ENCODE data around the gene TPPP.
A peak's percentile ranks its signal among the peaks of the same experiment; 100 is the strongest.
"Not testable (repeated sequence)": the region's sequence is repeated elsewhere in the genome, so short reads cannot be mapped to it uniquely, and the experiment has no call there.

The TPPP gene

DNA sequence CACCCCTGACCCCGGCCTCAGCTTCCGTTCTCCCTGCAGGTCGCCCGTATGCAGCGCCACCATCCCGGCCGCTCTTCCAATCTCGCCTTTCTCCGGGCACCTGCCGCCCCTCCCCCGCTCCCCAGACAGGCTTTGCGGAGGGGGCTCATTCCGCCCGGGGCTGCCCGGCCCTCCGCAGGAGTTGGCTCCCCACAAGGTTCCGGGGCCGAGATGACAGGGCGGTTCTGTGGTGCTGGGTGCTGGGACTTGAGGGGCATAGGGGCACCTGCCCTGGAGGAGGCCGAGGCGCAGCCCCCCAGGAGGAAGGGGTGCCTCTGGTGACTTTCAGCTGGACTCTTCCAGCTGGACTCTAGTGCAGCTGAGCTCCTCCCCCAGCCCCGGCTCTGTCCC, 885 bp upstream of the TPPP start:
- not testable (repeated sequence) for DNase-seq (ENCODE audit: low read depth in 1 of 2, low spot score in 1 of 2)

DNA sequence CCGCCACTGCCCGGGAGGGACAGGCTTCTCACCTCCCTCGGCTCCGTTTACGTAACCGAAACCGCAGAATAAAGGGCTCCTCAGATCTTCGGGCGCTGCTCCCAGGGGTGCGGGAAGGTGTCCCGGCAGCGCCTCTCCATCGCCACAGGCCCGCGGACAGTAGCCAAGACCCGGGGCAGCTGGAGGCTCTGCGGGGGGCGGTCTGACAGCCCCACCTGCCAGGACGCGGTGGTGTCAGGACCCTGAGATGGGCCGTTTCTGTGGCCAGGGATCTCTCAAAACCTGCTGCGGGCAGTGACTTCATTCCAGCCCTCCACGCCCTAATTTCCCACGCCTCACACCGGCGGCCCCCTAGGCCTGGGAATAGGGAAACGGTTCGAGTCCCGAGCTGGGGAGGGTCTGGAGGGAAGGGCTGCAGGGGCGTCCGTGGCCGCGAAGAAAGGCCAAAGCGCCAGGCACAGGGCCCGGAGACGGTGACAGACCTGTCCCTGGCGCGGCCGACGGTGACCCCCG, 567 bp downstream of the TPPP start:
- not testable (repeated sequence) for DNase-seq (ENCODE audit: low read depth in 1 of 2, low spot score in 1 of 2)

DNA sequence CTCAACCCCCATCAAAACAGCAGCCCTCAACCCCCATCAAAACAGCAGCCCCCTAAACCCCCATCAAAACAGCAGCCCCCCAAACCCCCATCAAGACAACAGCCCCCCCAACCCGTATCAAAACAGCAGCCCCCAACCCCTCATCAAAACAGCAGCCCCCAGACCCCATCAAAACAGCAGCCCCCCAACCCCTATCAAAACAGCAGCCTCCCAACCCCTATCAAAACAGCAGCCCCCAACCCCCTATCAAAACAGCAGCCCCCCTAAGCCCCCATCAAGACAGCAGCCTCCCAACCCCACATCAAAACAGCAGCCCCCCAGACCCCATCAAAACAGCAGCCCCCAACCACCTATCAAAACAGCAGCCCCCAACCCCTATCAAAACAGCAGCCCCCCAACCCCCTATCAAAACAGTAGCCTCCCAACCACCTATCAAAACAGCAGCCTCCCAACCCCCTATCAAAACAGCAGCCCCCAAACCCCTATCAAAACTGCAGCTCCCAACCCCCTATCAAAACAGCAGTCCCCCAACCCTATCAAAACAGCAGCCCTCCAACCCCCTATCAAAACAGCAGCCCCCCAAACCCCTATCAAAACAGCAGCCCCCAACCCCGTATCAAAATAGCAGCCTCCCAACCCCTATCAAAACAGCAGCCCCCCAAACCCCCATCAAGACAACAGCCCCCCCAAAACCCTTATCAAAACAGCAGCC, 1.2 kb downstream of the TPPP start:
- no peak for DNase-seq (ENCODE audit: low read depth in 1 of 2, low spot score in 1 of 2)

DNA sequence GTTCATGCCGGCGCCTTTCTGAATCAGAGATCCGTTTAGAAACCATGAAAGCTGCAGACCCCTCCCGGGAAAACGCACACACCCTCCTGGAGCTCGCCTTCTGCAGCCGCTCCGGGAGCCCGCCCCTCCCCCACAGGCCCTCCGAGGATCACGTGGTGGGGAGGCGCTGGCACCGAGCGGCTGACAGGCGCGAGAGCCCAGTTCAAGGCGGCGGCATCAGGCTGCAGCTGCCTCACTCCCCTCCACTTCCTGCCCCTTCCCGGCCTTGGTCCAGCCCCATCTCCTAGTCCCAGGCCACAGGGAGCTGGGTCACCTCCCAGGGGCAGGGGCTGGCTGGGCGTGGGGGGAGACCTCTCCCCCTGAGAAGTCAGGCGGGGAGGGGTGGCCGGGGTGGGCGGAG, 2.1 kb downstream of the TPPP start:
- DNase-seq (ENCODE audit: low read depth in 1 of 2, low spot score in 1 of 2) = not testable (repeated sequence)

DNA sequence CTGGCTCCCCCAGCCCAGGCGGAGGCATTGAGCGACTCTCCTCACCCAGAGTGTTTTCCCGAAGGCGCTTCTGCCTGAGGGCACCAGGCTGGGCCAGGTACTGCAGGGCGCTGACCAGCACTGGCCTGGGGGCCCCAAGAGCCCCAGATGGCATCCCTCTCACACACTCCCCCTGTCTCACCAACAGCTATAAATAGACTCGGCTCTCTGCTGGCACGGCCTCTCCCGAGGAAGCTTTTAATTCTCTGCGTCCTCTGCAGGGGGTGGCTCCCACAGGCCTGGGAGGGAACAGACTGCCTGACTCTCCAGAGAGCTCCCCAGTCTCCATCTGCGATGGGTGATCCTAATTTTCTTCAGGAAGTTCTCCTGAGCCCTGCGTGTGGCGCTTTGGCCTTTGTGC, 2.9 kb downstream of the TPPP start:
- not testable (repeated sequence) for DNase-seq (ENCODE audit: low read depth in 1 of 2, low spot score in 1 of 2)

DNA sequence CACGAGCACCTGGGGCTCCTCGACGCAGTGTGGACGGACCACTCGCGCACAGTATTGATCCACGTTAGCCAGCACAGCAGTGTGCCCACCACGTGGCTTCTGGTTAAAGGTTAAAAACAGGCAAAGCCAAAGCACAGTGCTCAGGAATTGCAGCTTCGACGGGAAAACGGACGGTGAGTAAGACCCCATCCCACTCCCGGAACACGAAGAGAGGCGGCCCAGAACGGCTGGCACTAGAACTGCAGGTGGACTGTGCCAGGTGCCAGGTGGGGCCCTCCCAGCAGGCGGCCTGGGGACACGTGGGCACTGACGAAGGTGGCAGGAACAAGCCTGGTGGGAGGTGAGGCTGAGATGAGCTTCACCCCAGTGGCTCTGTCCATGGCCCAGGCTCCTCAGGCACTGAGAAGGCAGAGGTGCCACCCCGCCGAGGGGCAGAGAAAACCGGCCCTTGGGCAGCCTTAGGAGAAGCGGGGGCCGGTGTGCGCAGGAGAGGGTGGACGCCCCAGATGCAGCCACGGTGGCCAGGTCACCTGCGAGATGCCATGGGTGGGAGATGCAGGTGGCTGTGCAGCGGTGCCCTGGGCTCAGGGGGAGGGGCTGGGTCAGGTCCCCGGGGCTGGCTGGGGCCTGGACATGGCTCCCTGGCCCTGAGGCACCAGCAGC, 4.7 kb downstream of the TPPP start:
- DNase-seq (ENCODE audit: low read depth in 1 of 2, low spot score in 1 of 2) = not testable (repeated sequence)

DNA sequence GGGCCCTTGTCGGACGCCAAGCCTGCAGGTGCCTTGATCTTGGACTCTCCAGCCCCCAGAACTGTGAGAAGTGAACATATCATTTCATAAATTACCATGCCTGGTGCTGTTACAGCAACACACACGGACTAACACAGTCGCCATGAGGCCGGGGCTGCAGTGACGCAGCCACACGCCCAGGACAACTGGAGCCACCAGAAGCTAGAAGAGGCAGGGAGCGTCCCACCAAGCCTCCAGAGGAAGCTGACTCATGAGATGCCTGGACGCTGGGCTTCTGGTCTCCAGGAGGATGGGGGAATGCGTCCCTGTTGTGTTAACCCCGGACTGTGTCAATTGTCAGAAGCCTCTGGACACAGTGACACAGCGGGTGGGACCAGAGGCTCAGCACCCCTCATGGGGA, 6.2 kb downstream of the TPPP start:
- DNase-seq (ENCODE audit: low read depth in 1 of 2, low spot score in 1 of 2) = not testable (repeated sequence)

DNA sequence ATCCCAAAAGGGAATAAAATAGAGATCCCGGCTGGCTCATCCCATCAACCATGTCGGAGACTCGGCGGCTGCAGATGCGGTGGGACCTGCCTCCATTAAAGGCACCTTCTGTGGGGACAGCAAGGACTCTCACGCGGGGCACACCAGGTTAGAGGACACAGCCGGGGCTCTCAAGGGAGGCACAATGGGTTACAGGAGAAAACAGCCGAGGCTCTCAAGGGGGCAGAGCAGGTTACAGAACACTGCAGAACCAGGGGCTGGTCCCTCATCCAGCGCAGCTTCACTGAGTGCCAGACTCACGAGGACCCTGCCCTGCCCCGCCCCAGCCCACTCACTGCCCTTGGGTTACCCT, 7.0 kb downstream of the TPPP start:
- peak in 1 of 2 donors; percentile 1 for DNase-seq (ENCODE audit: low read depth in 1 of 2, low spot score in 1 of 2)

DNA sequence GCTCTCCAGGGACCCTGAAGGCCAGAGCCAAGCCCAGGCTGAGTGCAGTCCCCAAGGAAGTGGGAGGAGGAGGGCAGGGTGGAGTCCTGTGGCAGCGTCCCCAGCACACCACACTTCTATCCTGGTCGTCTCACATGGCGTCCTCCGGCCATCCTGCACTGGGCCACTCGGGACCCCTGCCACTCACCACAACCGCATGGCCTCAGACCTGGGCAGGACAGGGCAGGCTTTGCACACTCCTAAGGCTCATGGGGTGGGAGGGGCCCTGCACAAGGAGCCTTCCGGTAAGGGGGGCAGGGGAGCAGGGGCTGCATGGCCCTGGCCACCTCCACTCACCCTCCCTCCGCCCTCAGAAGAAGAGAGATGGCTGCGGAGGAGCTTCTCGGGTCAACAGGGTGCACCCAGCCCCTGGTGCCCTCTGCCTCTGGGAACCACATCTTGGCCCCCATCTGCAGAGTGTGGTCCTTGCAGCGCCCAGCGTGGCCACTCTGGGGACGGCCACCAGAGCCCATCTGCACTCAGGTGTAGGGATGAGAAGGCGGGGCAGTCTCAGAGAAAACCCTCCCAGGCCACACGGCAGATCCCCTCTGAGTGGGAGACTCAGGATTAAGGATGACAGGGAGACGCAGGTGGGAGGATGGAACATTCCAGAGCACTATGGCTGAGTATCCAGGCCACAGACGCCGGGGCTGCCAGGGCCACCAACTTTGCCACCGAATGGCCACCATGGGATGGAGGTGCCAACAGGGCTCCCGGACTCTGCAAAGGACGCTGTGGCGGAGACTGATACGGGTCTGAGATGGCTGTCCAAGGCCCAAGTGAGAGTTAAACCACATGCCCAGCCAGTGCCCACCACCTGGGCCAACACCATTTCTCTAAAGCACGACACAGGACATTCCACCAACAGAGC, 7.6 kb downstream of the TPPP start:
- DNase-seq (ENCODE audit: low read depth in 1 of 2, low spot score in 1 of 2) = no peak

DNA sequence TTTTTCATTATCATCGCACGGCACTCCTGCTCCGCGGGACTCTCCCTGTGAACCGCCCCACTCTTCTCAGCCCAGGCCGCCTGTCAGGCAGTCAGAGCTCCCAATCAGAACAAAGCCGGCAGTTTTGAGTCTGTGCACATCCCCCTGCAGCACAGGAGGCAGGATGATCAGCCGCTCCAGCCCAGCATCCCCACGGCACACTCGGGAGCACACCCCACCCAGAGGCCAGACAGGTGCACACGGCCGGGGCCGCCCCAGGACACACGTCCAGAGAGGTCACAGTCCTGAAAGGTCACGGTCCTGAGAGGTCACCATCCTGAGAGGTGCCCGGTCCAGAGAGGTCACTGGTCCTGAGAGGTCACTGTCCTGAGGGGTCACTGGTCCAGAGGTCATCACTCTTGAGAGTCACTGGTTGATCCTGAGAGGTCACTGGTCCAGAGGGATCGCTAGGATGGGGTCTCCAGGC, 8.4 kb downstream of the TPPP start:
- no peak for DNase-seq (ENCODE audit: low read depth in 1 of 2, low spot score in 1 of 2)

DNA sequence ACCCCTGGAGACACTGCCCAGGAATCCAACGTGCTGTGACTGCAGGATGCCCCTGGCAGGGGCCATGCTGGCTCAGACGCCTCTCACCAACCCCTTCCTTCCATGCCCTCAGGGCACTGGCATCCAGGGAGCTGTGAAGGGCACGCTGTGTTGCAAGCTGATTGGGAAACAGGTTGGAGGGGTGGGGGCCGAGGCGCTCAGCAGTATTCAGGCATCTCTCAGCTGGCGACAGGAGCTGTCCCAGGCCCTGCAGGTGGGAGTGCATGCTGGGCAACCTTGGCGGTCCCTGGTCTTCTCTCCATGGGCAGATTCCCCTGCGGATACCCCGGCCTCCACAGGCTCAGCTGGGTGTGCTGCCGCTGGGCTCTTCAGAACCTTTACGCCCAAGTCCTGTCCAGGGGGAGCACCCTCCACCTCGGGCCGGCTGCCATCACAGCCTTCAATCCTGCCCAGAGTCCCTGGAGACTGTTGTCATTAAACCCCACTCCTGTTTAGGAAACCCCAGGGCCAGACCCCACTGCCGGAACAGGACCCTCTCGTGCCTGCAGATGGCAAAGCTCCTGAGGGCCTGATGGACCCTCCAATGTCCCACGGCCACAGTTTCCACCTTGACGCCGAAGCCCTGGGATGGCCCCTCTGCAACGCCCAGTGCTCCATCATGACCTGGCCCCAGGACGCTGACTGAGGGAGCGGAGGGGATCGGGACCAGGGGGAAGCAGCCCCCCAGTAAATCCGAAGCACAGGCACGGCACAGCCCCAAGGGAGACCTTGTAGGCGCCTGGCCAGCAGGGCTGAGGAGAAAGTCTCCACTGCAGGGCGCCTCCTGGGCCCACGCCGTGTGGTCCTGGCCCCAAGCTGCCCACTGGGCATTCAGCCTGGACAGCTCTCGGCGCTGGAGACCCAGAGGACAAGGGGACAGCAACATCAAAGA, 9.3 kb downstream of the TPPP start:
- DNase-seq (ENCODE audit: low read depth in 1 of 2, low spot score in 1 of 2) = no peak

DNA sequence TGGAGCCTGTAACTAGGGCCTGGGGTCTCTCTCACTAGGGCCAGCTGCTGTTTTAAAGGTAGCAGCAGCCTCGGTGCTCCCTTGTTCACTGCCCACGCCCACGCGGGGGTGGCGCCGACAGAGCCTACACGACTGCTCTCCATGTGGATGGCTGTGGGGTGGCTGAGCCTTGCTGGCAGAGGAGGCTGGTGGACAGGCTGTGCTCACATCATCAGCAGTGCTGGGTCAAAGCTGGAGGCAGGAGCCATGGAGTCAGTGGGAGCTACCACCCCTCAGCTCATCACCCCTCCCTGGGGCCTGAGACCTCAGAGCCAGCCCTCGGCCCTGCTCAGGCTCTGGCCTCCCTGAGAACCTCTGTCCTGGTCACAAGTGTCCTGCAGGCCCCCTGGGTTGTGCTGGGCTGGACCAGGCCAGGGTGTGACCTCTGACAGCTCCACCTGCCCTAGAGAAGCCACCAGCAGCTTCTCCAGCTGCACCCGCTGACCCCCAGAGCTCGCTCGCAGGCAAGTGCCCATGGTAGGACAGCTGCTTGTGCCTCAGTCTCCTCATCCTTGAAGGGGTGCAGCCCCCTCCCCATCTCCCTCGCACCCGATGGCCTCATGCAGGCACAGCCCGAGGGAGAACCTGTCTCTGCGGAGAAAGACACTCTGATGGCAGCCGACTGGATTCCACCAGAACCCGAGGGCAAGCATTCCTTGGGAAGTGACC, 10.3 kb downstream of the TPPP start:
- not testable (repeated sequence) for DNase-seq (ENCODE audit: low read depth in 1 of 2, low spot score in 1 of 2)

DNA sequence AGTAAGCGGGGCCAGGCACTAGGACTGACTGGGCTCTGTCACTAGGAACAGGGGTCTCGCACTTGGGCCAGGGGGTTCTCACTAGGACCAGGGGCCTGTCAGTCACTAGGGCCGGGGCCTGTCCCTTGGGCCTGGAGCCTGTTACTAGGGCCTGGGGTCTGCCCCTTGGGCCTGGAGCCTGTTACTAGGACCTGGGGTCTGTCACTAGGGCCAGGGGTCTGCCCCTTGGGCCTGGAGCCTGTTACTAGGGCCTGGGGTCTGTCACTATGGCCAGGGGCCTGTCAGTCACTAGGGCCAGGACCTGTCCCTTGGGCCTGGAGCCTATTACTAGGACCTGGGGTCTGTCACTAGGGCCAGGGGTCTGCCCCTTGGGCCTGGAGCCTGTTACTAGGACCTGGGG, 10.9 kb downstream of the TPPP start:
- not testable (repeated sequence) for DNase-seq (ENCODE audit: low read depth in 1 of 2, low spot score in 1 of 2)

DNA sequence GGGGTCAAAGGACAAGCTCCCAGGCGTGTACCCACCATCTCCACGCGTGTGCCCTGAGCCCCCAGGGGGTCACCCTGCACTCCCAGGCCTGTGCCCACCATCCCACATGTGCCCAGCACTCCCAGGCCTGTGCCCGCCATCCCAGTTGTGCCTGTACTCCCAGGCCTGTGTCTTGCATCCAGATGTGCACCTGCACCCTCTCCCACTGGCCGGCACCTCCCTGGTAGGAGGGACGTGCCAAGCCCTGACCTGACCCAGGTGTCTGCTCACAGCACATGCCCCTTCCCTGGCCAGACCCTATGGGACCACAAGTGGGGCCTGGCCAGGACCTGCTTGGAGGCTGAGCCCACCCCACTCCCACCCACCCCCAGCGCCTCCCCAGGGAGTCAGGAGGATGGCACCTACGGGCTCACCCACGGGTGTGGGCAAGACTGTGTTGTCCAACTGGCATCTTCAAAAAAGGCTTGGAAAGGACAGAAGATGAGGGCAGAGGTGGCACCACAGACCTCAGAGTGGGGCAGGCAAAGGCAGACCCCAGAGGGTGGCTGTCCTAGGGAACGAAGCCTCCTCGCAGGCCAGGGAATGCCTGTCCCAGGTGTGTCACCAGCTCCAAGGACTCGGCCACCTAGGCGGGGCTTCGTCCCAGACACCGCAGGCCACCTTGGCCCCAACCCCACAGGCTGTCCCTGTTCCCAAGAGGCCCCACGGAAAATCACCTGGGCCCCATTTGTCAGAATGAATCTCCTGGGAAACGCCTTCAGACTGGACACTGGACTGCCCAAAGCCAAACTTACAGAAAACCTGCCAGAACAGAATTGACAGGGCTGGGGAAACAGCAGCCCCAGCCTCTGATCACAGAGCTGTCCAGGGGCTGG, 11.6 kb downstream of the TPPP start:
- not testable (repeated sequence) for DNase-seq (ENCODE audit: low read depth in 1 of 2, low spot score in 1 of 2)

DNA sequence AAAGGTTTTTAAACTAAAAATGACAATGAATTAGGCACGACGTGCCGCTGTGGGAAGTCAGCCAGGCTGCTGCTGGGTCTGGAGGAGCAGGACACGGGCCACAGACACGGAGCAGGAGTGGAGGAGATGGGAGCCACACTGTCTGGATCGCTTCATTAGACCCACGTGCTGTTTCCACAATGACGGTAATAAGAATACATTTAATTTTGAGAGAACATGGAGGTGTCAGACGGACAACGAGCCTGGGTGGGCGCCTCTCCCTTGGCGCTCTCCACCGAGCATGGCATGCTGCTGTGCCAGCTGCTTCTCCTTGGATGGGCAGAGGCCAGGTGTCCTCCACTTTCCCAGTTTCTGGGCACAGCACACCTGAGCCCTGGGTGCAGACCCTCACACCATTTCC, 12.3 kb downstream of the TPPP start:
- DNase-seq (ENCODE audit: low read depth in 1 of 2, low spot score in 1 of 2) = not testable (repeated sequence)

DNA sequence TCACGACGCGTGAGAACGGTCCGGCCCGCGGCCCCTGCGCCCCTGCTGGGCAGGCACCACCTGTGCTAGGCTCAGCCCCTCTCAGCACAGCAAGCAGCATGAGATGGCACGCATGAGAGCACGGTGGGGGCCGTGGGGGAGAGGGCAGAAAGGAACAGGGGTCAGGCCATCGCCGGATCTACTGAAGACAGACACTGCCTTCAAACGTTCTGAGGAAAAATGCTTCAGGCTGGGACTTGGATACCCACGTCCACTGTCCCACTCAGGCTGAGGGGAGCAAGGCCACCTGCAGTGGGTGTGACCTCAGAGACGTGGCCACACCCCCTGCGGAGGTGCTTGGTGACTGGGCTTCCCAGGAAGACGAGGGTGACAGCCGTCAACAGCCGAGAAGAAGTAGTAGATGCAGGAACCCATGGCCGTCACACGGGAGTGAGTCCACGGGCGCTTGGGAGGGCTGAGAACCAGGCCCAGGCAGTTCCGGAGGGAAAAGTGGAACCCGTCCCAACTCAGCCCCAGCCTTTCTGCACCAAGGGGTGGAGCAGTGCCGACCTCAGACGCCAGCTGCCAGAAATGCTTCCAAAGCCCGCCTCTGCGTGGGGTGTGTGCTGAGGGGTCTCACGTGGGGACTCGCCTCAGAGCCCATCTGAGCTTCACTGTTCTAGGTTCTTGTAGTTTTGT, 12.9 kb downstream of the TPPP start:
- DNase-seq (ENCODE audit: low read depth in 1 of 2, low spot score in 1 of 2) = not testable (repeated sequence)

DNA sequence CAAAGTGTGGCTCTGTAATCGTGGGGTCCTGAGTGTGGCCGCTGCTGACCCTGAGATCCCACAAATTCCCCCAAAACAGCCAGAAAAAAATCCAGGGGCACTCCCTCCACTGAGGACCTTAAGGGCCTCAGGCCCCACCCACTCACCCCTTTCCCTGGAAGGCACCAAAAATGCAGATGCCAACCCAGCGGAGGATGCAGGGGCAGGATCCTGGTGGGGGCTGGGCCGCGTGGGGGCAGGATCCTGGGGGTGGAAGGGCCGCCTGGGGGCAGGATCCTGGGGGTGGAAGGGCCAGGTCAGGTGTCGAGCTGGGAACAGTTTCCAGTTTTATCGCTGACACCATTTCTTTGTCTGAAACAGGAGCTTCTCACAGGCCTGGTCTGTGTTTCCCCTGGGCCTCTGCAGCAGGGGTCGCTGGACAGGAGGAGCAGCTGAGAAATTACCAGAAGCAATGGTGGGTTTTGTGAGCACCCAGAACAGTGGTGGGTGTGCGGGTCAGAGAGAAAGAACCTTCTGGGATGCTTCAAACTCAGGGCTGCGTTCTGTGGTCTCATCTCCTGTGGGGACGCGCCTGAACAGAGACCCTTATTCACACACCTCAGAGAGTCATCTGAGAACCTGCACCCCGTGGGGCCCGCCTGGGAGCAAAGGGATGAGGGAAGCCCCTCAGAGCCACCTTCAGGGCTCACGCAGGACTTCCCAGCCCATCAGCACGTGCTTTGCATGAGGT, 13.8 kb downstream of the TPPP start:
- DNase-seq (ENCODE audit: low read depth in 1 of 2, low spot score in 1 of 2) = not testable (repeated sequence)

DNA sequence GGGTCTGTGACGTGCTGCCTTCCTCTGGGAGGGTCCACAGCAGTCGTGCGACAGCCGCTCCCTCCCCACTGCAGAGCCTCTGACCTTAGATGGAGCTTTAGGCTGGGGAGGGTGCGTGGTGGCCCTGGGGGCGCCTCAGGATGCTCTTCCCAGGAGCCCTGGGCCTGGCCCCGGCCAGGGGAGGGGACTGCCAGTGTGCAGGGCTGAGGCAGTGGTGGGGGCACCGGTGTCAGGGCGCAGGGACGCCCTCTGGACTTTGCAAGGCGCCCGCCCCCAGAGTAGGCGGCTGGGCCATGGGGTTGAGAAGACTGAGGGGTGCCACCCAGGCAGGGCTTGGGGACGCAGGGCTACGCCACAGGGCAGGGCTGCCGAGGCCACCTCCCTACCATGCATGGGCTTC, 14.6 kb downstream of the TPPP start:
- DNase-seq (ENCODE audit: low read depth in 1 of 2, low spot score in 1 of 2) = not testable (repeated sequence)

Data from stimulated activated CD4-positive, alpha-beta T cell treated with anti-CD3 and anti-CD28 coated beads, Interleukin-15, amount 100 ng/mL, for 1 hour (primary cell).